Kidney glomerular epithelial cell (primary cell): Measurements from ENCODE around the gene COX11.

Source experiments
- DNase-seq: peaks from one replicate; lab custom pipeline; 2025; lab: John Stamatoyannopoulos, UW

COX11 gene

GRCh38 chr17:54968262-54968987 is at the start of gene COX11, which contains the start of gene STXBP4:
Gene COX11 (minus strand): TSS chr17:54968654. CDS start chr17:54968646, 8 bp downstream.
Gene STXBP4 (plus strand): TSS chr17:54968765. CDS start chr17:54986220, 17,455 bp downstream.
- peak; percentile 93 for DNase-seq

GRCh38 chr17:55005520-55005919 is 37.1 kb upstream of the COX11 start:
- DNase-seq = peak; percentile 16

- DNase-seq = no peak
Measured at GRCh38 chr17:55004484-55004883, 36.0 kb upstream of the COX11 start.

GRCh38 chr17:55002458-55002857 is 34.0 kb upstream of the COX11 start:
- no peak for DNase-seq

GRCh38 chr17:54996441-54996840 is 28.0 kb upstream of the COX11 start:
- no peak for DNase-seq

GRCh38 chr17:54992797-54993639 is 24.6 kb upstream of the COX11 start:
- peak; percentile 79 for DNase-seq

- DNase-seq = no peak
Measured at GRCh38 chr17:54991567-54991966, 23.1 kb upstream of the COX11 start.

- no peak for DNase-seq
Measured at GRCh38 chr17:54990118-54990517, 21.7 kb upstream of the COX11 start.

GRCh38 chr17:54985476-54985875 is 17.0 kb upstream of the COX11 start:
- DNase-seq = no peak

GRCh38 chr17:54983260-54983659 is 14.8 kb upstream of the COX11 start:
- DNase-seq = no peak

GRCh38 chr17:54982399-54982798 is 13.9 kb upstream of the COX11 start:
- no peak for DNase-seq

- DNase-seq = no peak
Measured at GRCh38 chr17:54980375-54980774, 11.9 kb upstream of the COX11 start.

GRCh38 chr17:54979657-54980056 is 11.2 kb upstream of the COX11 start:
- DNase-seq = no peak

GRCh38 chr17:54977744-54978143 is 9.3 kb upstream of the COX11 start:
- no peak for DNase-seq

GRCh38 chr17:54976316-54976715 is 7.9 kb upstream of the COX11 start:
- DNase-seq = no peak

GRCh38 chr17:54974759-54975158 is 6.3 kb upstream of the COX11 start:
- no peak for DNase-seq

GRCh38 chr17:54972406-54973138 is 4.1 kb upstream of the COX11 start:
- DNase-seq = no peak

GRCh38 chr17:54971901-54972300 is 3.4 kb upstream of the COX11 start:
- no peak for DNase-seq

- peak; percentile 15 for DNase-seq
Measured at GRCh38 chr17:54971147-54971546, 2.7 kb upstream of the COX11 start.

GRCh38 chr17:54969658-54970572 is 1.5 kb upstream of the COX11 start:
- DNase-seq = no peak

GRCh38 chr17:54968988-54969332 is 506 bp upstream of the COX11 start:
- DNase-seq = peak; percentile 35
